HG02610 (cell line): ENCODE data around the gene ARSA.

Experiments used
- ATAC-seq: cut with Tn5 transposase; IDR thresholded peaks from one replicate; pipeline ENCODE4 v1.9.1; 2021; ENCODE audit warnings: mild to moderate bottlenecking, moderate library complexity; ENCODE audit not compliant: unreplicated experiment

ARSA gene

GRCh38 chr22:50606165-50606945, 21.6 kb downstream of the ARSA start:
- ATAC-seq = no peak

GRCh38 chr22:50605613-50606074, 22.3 kb downstream of the ARSA start:
- ATAC-seq = no peak

GRCh38 chr22:50605002-50605612, 22.8 kb downstream of the ARSA start:
- no peak for ATAC-seq

- ATAC-seq = no peak
Observed at GRCh38 chr22:50604256-50605001, 23.5 kb downstream of the ARSA start.

GRCh38 chr22:50603511-50604255, 24.3 kb downstream of the ARSA start:
- no peak for ATAC-seq

- ATAC-seq = no peak
Observed at GRCh38 chr22:50602338-50602700, 25.6 kb downstream of the ARSA start.

- ATAC-seq = no peak
Observed at GRCh38 chr22:50601669-50602337, 26.1 kb downstream of the ARSA start.

GRCh38 chr22:50600967-50601668, 26.8 kb downstream of the ARSA start:
- no peak for ATAC-seq

- no peak for ATAC-seq
Observed at GRCh38 chr22:50600538-50600937, 27.4 kb downstream of the ARSA start, which contains the start of gene MAPK8IP2. TSS of gene MAPK8IP2 (plus strand) at chr22:50600793. CDS start at chr22:50600819, 26 bp downstream.

- no peak for ATAC-seq
Observed at GRCh38 chr22:50599816-50600455, 28.0 kb downstream of the ARSA start.

GRCh38 chr22:50597097-50597496, 30.9 kb downstream of the ARSA start:
- ATAC-seq = no peak

- ATAC-seq = no peak
Observed at GRCh38 chr22:50595189-50595588, 32.8 kb downstream of the ARSA start.

GRCh38 chr22:50587407-50587806, 40.5 kb downstream of the ARSA start:
- no peak for ATAC-seq

- ATAC-seq = no peak
Observed at GRCh38 chr22:50586416-50586815, 41.5 kb downstream of the ARSA start.

- ATAC-seq = no peak
Observed at GRCh38 chr22:50585781-50586180, 42.2 kb downstream of the ARSA start.

GRCh38 chr22:50585238-50585637, 42.7 kb downstream of the ARSA start:
- ATAC-seq = no peak

GRCh38 chr22:50584106-50585096, 43.6 kb downstream of the ARSA start:
- no peak for ATAC-seq

GRCh38 chr22:50583294-50583861, 44.6 kb downstream of the ARSA start:
- ATAC-seq = peak; percentile 27
